Cardiac muscle cell (in vitro differentiated cells and primary cell): ENCODE measurements around the gene CNNM1. TPM values are rescaled to one million over a fixed set of nuclear protein-coding genes. Genes with fewer than 3 reads are reported as not detected.

Experiments
- DNase-seq, 2 donors: peaks; one replicate each; pipeline versions ENCODE4 v3.0.0 to v3.0.0-alpha.2; 2010 to 2017; ENCODE audit warnings: low read depth in 1 of 2, low spot score in 1 of 2
- H3K27ac ChIP-seq: fragments of 200-600 bp; sonication (generic); 2 replicates; pipeline ENCODE4 v1.5.1; 2016
- H3K27me3 ChIP-seq: fragments of 200-600 bp; sonication (generic); 2 replicates; pipeline ENCODE4 v1.6.0; 2016; ENCODE audit warnings: control low read depth
- H3K36me3 ChIP-seq: fragments of 200-600 bp; sonication (generic); 2 replicates; pipeline ENCODE4 v1.5.1; 2016; ENCODE audit warnings: control low read depth
- H3K4me1 ChIP-seq: fragments of 200-600 bp; sonication (generic); 2 replicates; pipeline ENCODE4 v1.8.1; 2017; ENCODE audit warnings: low read depth, mild to moderate bottlenecking, mixed run types
- H3K4me3 ChIP-seq: fragments of 200-600 bp; sonication (generic); 2 replicates; pipeline ENCODE4 v1.5.1; 2016; ENCODE audit warnings: mild to moderate bottlenecking
- H3K9me3 ChIP-seq: fragments of 200-600 bp; sonication (generic); 2 replicates; pipeline ENCODE4 v1.5.1; 2017; ENCODE audit warnings: low read depth, mild to moderate bottlenecking, control low read depth
- CTCF ChIP-seq: IDR thresholded peaks from 2 replicates; pipeline ENCODE4 v1.5.1; 2012; ENCODE audit warnings: low read depth, mild to moderate bottlenecking, low read length
- polyA plus RNA-seq: library from polyadenylated mRNA; unstranded; fragments of >200 nt; fragmentation: Nextera tagmentation; extraction: Ambion mirVana; gene quantifications from 2 replicates; pipeline ENCODE4 v1.2.1, GENCODE V29; 2016
- total RNA-seq: library from RNA; depleted of rRNA; stranded (reverse); fragments of >200 nt; gene quantifications from 2 replicates; pipeline ENCODE4 v1.2.3, GENCODE V29; 2016

CNNM1 gene
- total and polyA plus RNA-seq, 2 experiments from 2014 or later, result 1.7 to 2.8 TPM

- H3K27me3 ChIP-seq, result no peaks in the 10 kb centered on the region
- H3K9me3 ChIP-seq, result no peaks in the 10 kb centered on the region
- peak; percentile 25 to 71 for DNase-seq
- peaks cover 12% of the 10 kb centered on the region for H3K4me1 ChIP-seq
- H3K36me3 ChIP-seq, result no peaks in the 10 kb centered on the region
- peak; percentile 29 for TF ChIP-seq CTCF
- H3K4me3 ChIP-seq, result no peak overlapping the region
- H3K27ac ChIP-seq, result no peak overlapping the region
Observed at GRCh38 chr10:99370993-99371392, 41.8 kb downstream of the CNNM1 start.

GRCh38 chr10:99372546-99373271 is 43.6 kb downstream of the CNNM1 start:
- no peak for TF ChIP-seq CTCF
- no peaks in the 10 kb centered on the region for H3K36me3 ChIP-seq
- no peaks in the 10 kb centered on the region for H3K9me3 ChIP-seq
- H3K4me3 ChIP-seq, result no peak overlapping the region
- H3K27me3 ChIP-seq, result no peaks in the 10 kb centered on the region
- H3K4me1 ChIP-seq, result peaks cover 12% of the 10 kb centered on the region
- peak in 1 of 2 donors; percentile 62 for DNase-seq
- H3K27ac ChIP-seq, result no peak overlapping the region

GRCh38 chr10:99374526-99374925 is 45.4 kb downstream of the CNNM1 start:
- H3K4me3 ChIP-seq, result no peak overlapping the region
- no peaks in the 10 kb centered on the region for H3K27me3 ChIP-seq
- no peak overlapping the region for H3K27ac ChIP-seq
- DNase-seq, result peak in 1 of 2 donors; percentile 33
- peaks cover 12% of the 10 kb centered on the region for H3K4me1 ChIP-seq
- no peaks in the 10 kb centered on the region for H3K36me3 ChIP-seq
- no peak for TF ChIP-seq CTCF
- no peaks in the 10 kb centered on the region for H3K9me3 ChIP-seq

GRCh38 chr10:99374972-99375371 is 45.8 kb downstream of the CNNM1 start:
- Histone ChIP-seq H3K9me3 (no peaks in the 10 kb centered on the region), H3K36me3 (no peaks in the 10 kb centered on the region), H3K27me3 (no peaks in the 10 kb centered on the region), H3K4me3 (no peak overlapping the region), H3K4me1 (peaks cover 12% of the 10 kb centered on the region), H3K27ac (no peak overlapping the region)
- TF ChIP-seq CTCF, result no peak
- no peak for DNase-seq

- H3K9me3 ChIP-seq, result no peaks in the 10 kb centered on the region
- H3K4me1 ChIP-seq, result peaks cover 12% of the 10 kb centered on the region
- DNase-seq, result no peak
- TF ChIP-seq CTCF, result no peak
- no peak overlapping the region for H3K4me3 ChIP-seq
- H3K27me3 ChIP-seq, result no peaks in the 10 kb centered on the region
- H3K36me3 ChIP-seq, result no peaks in the 10 kb centered on the region
- H3K27ac ChIP-seq, result no peak overlapping the region
Observed at GRCh38 chr10:99375426-99375825, 46.3 kb downstream of the CNNM1 start.

GRCh38 chr10:99382176-99382575 is 53.0 kb downstream of the CNNM1 start:
- no peak for DNase-seq
- no peaks in the 10 kb centered on the region for H3K9me3 ChIP-seq
- no peaks in the 10 kb centered on the region for H3K36me3 ChIP-seq
- no peak overlapping the region for H3K27ac ChIP-seq
- no peak for TF ChIP-seq CTCF
- no peaks in the 10 kb centered on the region for H3K4me1 ChIP-seq
- H3K27me3 ChIP-seq, result no peaks in the 10 kb centered on the region
- no peak overlapping the region for H3K4me3 ChIP-seq
